IPS DF 4.7 (cell line): ENCODE measurements around the gene SUSD2.
"Not testable (repeated sequence)": the region's sequence is repeated elsewhere in the genome, so short reads cannot be mapped to it uniquely, and the experiment has no call there.

Experiments used
- DNase-seq: peaks from one replicate; pipeline ENCODE4 v3.0.0-alpha.2; 2013; ENCODE audit warnings: low spot score; ENCODE audit errors: extremely low read depth

The SUSD2 gene

GRCh38 chr22:24176630-24177029 is 4.7 kb upstream of the SUSD2 start:
- no peak for DNase-seq

GRCh38 chr22:24177045-24177444 is 4.2 kb upstream of the SUSD2 start:
- DNase-seq = no peak

GRCh38 chr22:24177456-24177855 is 3.8 kb upstream of the SUSD2 start:
- DNase-seq = no peak

DNA sequence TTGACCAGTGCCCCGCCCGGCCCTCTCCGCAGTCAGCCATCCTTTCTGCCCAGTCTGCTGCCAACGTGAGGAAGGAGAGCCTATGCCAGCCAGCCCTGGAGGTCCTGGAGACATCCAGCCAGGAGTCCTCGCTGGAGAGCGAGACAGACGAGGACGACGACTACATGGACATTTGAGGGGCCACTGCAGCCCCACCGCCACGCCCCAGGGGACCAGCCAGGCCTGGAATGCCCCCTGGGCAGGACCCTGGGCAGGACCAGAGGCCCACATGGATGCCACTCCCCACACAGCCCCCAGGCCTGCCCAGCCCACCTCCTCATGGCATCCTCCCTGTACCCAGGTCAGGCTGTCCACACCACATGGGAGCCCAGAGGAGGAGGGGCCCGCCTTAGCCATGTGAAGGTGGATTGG is 3.3 kb upstream of the SUSD2 start:
- DNase-seq = no peak

DNA sequence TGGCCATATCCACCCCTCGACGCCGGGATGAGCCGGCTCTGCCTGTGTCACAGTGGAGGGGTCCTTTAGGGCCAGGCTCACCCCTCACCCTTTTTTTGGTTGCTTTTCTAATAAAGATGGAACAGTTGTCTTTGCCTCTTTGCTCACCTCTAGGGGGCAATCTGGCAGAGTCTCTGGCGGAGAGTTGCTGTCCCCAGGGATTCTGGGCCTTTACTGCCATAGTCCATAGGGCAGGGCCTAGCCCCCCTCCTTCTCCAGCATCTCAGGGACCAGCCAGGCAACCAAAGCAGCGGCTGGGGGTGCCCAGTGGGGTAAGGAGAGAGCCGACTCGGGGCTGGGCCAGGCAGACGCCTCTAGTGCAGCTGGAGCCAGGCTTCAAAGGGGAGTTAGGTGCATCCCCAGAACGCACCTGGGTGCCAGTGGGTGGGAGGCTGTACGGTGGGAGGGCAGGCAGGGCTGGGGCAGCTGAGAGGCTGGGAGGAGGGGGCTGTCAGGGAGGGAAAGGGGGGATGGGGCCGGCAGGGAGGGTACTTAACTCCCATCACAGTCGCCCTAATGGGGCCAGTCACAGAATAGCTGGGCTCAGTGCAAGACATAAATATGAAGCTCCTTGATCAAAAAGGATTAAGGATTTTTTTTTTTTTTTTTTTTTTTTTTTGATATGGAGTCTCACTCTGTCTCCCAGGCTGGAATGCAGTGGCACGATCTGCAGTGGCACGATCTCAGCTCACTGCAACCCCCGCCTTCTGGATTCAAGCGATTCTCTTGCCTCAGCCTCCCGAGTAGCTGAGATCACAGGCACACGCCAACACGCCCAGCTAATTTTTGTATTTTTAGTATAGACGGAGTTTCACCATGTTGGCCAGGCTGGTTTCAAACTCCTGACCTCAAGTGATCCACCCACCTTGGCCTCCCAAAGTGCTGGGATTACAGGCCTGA is 2.5 kb upstream of the SUSD2 start:
- no peak for DNase-seq

- DNase-seq = no peak
These were observed 1.6 kb upstream of the SUSD2 start for GRCh38 chr22:24179478-24180210.

DNA sequence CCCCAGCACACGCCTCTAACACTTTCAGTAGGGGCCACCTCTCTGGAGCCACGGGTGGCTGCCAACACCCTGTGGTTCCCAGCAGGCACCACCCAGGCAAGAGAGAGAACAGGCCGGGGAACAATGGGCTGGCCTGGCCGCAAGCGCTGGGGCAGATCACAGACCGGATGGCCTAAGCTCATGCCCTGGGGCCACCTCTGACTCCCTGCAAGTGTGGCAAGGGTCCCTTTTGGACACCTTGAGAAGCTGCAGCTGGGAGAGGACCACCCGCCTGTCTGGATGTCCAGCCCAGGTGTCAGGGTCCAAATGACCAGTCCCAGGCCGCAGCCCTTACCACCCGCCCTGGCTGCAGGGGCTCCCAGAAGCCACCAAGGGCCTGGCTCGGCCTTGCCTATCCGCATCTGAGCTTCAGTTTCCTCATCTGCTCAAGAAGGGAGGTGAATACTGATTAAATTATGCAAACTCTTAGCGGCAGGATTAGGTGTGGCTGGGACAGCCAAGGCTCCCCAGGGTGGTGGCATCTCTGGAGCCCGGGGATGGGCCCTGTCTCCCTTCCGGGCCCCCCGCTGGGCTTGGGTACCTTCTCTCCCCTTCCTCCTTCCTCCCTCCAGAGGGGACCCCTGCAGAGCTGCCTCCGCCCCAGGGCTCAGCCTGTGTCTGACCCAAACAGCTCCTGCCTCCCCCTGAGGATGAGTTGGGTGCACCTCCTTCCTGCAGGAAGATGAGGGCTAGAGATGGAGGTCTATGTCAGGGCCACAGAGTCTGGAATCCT is 785 bp upstream of the SUSD2 start:
- no peak for DNase-seq

- no peak for DNase-seq
These were observed 961 bp downstream of the SUSD2 start for GRCh38 chr22:24181996-24182899.

GRCh38 chr22:24182900-24183246 is 1.6 kb downstream of the SUSD2 start:
- DNase-seq = not testable (repeated sequence)

DNA sequence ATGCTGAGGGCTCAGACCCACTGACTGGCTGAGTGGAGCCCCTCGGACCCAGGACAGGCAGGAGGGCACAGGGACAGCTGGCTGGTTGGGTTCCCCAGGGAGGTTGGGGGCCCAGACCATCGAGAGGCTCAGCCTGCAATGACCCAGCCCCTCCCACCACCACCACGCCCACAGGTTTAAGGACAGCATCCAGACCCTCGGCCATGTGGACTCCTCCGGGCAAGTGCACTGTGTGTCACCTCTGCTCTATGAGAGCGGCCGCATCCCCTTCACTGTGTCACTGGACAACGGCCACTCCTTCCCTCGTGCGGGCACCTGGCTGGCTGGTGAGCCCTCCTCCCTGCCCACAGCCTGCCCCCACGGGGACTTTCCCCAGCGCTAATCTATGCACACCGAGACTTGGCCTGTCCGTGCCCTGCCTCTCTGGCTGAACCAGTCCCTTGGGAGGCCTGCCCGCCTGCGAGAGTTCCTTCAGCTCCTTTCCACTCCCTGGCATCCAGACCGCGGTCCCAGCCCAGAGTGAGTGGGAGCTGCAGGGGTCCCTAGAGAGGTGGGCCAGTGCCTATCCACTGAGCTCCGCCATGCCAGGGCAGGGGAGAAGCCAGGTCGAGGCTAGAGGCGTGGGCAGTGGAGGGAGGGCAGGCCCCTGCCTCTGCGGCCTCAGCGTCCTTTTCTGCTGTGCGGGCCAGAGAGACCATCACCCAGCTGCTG is 2.2 kb downstream of the SUSD2 start:
- DNase-seq = no peak

GRCh38 chr22:24184057-24184798 is 2.9 kb downstream of the SUSD2 start:
- no peak for DNase-seq

GRCh38 chr22:24185001-24185500 is 3.8 kb downstream of the SUSD2 start:
- no peak for DNase-seq

DNA sequence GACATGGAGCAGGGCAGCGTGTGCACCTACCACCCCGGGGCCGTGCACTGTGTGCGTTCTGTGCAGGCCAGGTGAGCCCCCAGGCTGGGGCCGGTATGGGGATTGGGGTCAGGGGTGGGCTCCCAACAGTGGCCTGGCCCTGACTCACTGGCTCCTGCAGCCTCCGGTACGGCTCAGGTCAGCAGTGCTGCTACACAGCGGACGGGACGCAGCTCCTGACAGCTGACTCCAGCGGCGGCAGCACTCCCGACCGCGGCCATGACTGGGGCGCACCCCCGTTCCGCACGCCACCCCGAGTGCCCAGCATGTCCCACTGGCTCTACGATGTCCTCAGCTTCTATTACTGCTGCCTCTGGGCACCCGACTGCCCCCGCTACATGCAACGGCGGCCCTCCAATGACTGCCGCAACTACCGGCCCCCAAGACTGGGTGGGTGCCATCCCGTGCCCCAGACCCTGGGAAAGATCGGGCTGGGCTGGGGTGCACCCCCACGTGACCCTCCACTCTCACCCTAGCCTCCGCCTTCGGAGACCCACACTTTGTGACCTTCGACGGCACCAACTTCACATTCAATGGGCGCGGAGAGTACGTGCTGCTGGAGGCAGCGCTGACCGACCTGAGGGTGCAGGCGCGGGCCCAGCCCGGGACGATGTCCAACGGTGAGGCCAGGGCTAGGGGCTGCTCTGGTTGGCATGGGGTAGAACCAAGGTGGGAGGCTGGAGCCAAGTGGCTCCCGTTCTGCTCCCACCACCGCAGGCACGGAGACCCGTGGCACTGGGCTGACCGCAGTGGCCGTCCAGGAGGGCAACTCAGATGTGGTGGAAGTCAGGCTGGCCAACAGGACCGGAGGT is 4.4 kb downstream of the SUSD2 start:
- DNase-seq = no peak

DNA sequence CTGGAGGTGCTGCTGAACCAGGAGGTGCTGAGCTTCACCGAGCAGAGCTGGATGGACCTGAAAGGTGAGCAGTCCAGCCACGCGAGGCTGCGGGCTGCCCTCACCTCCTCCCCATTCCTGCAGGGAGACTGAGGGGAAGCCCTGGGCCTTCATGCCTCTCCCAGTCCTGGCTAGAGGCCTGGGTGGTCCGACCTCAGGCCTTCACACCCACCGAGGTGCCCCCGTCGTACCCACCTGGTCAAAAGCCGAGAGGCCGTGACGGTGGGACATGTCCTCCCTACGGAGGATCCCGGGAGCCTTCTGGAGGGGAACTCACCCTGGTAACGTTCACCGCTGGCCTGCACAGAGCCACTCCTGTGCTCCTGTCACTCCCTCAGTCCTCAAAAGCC is 5.1 kb downstream of the SUSD2 start:
- no peak for DNase-seq

DNA sequence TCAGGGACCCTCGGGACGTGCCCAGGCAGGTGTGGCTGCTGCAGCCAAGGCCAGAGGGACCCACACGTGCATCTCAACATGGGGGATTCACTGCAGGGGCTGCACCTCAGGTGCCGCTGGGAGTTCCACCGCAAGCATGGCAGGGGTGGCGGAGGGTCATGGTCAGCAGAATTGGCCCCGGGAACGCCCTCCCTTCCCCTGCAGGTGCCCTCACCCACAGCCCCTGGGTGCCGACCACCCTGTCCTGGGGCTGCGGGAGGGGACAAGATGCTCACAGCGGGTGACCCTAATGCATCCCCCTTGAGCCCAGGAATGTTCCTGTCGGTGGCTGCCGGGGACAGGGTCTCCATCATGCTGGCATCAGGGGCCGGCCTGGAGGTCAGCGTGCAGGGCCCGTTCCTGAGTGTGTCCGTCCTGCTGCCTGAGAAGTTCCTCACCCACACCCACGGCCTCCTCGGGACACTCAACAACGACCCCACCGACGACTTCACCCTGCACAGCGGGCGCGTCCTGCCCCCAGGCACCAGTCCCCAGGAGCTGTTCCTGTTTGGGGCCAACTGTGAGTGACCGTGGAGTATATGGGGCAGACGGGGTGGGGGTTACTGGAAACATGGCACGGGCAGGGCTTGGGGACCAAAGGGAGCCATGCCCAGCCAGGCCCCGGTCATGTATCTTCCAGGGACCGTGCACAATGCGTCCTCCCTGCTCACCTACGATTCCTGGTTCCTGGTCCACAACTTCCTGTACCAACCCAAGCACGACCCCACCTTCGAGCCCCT is 5.8 kb downstream of the SUSD2 start:
- no peak for DNase-seq

- no peak for DNase-seq
These were observed 6.7 kb downstream of the SUSD2 start for GRCh38 chr22:24187731-24188644.
